GM21737 (cell line): ENCODE data around the gene SPRED2.

Source experiments
- ATAC-seq: cut with Tn5 transposase; IDR thresholded peaks from one replicate; pipeline ENCODE4 v1.9.1; 2021; ENCODE audit warnings: mild to moderate bottlenecking, moderate library complexity; ENCODE audit not compliant: unreplicated experiment

The SPRED2 gene, protein sequence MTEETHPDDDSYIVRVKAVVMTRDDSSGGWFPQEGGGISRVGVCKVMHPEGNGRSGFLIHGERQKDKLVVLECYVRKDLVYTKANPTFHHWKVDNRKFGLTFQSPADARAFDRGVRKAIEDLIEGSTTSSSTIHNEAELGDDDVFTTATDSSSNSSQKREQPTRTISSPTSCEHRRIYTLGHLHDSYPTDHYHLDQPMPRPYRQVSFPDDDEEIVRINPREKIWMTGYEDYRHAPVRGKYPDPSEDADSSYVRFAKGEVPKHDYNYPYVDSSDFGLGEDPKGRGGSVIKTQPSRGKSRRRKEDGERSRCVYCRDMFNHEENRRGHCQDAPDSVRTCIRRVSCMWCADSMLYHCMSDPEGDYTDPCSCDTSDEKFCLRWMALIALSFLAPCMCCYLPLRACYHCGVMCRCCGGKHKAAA

DNA sequence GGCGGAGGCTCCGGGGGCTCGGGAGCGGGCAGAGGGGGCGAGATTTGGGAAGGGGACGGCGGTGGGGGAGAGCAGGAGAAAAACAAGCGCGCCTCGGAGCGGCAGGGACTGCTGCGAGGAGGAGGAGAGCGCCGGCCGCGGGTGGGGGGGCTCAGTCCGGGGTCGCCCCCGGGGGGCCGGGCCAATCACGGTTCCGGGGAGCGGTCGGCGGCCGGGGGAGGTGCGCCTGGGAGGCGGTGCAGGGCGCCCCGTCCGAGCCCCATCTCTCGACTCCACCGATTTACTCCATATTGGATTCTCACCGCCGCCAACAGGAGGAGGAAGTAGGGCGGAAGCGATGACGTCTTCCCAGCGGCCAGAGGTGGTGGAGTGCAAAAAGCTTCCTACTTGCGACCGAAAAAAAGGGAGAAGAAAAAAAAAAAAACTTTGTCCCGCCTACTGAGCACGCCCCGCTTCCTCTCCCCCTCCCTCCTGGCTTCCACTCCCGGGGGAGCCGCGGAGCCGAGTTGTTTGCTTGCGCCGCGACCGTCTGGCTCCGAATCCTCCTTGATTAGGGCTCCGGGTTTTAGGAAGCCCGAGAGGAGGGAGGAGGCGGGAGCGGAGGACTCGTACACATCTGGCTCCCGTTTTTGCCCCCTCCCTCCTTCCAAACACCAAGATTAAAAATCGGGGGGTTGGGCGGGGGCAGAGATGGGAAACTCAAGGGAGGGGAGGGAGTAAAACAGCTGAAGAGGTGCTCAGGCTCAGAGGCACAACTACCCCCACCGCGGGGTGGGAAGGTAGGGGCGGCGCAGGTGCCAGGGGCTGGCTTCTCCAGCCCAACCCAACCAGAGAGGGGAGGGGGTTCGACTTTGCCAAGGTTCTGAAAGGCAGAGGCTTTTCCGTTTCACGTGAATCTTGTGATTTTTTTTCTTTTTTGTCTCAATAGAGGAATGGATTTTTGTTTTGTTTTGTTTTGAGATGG lies at the start of gene SPRED2:
Gene SPRED2, minus strand, starts transcription at position 373 of the 964 bp plus-strand sequence. CDS start 612 bp downstream, outside the sequence.
- peak; percentile 23 for ATAC-seq

DNA sequence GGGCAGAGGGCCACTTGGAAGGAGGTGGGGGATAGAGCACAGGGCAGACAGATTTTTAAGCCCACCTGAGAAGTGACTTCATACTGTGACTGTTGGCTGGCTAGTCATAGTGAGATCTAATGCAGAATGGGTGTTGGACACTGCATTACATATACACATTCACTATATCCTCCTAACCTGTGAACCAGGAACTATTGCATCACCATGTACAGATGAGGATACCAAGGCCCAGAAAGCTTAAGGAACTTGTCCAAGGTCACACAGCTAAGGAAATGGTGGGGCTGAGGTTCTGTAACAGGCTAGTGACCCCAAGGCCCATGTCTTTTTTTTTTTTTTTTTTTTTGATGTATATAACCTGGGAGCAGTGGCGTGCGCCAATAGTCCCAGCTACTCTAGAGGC lies 49.6 kb upstream of the SPRED2 start:
- ATAC-seq, result no peak

DNA sequence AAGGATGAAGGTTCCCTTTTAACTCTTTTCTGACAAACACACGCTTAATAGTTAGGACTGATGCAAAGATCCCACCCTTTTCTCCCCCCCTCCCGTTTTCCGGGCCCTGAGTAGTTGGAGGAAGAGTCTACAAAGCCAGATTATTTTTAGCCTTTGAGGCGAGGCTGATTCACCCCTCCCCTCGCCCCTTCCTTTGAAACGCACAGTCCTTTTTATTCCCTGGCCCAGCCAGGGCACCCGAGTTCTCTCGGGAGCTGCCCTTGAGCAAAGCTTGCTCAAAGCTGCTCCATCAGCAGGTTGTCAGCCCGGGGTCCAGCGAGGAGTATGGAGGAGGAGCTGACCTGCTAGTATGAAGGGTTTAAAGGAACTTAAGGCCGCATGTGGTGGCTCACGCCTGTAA lies 47.1 kb upstream of the SPRED2 start:
- ATAC-seq, result no peak

DNA sequence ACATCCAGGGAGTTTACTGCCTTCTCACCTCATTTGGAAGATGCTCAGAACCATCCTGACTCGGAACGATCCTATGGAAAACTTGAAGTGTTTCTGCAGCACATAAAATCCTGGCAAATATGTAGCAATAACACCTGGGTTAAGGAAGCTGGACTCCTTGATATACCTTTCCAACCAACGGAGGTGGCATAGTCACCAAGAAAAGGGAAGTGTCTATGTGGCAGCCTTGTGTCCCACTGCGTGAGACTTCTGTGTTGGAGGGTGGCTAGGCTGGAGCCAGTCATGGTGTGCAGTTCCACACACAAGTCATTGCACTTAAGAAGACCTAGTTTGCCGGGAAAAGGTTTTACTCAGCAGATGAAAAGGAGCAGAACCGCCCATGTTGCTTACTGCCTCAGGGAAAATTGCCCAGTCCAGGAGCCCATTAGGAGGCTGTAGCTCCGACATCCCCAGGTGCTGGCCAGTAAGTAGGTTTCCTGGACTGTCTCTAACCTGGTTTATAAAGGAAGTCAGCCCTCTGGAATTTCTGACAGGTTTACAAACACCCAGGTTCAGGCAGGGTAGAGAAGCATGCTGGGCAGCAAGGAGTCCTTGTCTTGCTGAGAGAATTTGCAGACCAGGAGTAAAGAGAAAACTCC lies 46.2 kb upstream of the SPRED2 start:
- no peak for ATAC-seq

DNA sequence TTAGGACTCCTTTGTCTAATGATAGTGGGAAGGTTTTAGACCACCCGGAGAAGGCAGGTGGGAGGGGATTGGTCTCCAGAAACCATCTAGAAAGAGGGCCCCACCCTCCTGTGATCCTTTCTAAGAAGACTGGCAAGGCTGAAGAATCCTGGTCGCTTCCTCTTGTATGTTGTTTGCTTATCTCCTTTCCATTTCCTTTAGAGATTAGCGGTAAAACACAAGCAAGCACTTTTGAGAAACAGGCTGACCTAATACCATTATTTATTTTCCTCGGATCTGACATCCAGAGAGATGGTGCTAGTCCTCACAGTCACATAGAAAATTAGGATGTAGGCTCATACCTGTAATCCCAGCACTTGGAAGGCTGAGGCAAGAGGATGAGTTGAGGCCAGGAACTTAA lies 45.2 kb upstream of the SPRED2 start:
- no peak for ATAC-seq

DNA sequence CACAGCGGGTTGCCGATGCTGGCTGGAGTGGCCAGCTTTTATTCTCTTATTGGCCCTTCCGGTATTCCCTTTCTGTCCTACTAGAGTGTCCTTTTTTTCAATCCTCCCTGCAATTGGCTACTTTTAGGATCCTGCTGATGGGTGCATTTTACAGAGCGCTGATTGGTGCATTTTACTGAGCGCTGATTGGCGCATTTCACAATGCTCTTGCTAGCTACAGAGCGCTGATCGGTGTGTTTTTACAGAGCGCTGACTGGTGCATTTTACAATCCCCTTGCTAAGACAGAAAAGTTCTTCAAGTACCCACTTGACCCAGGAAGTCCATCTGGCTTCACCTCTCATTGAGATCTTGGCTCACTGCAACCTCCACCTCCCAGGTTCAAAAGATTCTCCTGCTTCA lies 44.4 kb upstream of the SPRED2 start:
- ATAC-seq, result no peak

DNA sequence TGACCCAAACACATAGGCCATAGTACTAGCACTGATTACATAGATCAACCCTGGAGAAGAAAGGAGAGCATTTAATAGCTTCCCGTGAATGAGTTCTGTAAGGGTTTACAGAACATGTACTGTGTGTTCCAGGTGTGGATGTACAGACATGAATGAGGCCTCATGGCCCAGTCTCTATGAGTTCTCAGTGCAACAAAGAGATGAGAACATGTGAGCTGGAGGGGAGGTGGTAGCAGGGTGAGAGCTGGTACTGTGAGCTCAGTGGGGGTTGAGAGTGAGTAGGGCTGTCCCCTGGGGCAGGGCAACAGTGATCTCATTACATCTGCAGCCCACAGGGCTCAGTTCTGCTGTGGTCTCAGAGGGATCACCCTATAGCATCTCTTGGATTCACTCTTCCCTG lies 42.6 kb upstream of the SPRED2 start:
- no peak for ATAC-seq

DNA sequence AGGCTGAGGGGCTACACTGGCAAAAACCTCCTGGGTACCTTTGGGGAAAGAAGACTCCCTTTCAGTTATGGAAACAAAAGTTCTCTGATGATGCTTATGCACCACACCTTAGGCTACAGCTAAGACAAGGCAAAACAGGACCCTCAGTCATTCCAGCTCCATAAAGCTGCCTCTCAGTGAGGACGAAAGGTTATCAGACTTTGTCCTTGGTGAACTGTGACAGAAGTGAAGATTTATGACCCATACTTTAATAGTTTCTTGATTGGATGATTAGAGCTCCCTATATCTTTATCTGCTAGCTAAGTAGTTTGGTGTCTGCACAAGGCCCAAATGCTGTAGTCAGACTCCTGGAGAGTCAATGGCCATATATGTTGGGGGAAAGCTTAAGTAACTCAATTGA lies 40.6 kb upstream of the SPRED2 start:
- ATAC-seq, result no peak

DNA sequence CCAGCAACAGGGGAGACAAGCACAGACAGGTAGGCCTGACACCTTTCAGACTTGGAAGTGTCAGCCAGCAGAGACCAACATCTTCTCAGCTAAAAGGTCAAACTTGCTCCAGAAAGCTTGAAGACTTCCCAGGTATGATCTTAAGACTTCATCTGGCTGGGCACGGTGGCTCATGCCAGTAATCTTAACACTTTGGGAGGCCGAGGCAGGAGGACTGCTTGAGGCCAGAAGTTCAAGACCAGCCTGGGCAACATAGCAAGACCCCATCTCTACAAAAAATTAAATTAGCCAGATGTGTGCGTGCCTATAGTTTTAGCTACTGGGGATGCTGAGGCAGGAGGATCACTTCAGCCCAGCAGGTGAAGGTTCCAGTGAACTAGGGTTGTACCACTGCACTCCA lies 39.0 kb upstream of the SPRED2 start:
- no peak for ATAC-seq

DNA sequence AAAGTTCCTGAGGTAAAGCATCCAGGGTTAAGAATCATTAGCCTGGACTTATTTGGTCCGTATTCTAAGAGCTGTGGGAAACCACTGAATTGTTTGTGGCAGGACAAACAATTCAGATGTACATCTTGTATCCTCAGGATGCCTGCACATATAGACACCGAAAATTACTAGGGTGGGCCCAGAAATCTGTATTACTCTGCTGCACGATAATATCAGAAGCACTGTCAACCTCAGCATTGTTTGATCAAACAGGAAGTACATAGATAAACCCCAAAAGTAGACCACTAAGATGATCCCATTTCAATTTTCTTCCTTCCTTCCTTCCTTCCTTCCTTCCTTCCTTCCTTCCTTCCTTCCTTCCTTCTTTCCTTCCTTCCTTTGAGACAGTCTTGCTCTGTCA lies 34.2 kb upstream of the SPRED2 start:
- ATAC-seq, result no peak

DNA sequence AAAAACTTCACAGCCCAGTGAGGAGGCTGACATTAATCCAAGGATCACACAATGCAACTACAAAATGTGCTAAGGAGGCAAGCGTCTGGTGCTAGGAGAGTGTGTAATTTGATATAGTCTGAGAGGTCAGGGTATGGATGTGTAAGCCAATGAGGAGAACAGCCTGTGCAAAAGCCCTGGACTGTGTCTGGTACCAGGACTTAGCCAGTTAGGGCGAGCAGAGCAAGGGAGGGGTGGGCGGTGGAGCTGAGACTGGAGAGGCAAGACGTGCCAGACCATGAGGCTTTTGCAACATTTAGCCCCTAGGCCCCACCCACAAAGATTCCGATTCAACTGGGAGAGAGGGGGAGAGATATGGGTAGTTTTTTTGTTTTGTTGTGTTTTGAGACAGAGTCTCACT lies 33.5 kb upstream of the SPRED2 start:
- ATAC-seq, result no peak

DNA sequence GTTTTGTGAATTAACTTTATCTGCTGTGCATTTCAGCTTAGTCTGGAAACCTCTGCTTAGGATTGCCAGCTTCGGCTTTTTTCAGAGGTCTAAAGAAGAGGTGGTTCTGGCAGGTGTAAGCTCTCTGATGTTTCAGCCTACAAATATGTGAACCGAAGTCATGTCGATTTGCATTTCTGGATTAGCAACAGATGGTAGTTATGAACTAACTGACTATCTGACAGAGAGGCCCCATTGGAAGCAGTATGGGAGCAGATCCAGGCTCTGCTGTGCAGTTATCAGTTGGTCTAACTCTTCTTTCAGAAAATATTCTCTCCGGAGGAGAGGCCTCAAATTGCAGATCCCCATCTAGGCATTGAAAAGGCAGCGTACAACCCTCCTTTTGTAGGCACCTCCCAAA lies 32.7 kb upstream of the SPRED2 start:
- ATAC-seq, result no peak

DNA sequence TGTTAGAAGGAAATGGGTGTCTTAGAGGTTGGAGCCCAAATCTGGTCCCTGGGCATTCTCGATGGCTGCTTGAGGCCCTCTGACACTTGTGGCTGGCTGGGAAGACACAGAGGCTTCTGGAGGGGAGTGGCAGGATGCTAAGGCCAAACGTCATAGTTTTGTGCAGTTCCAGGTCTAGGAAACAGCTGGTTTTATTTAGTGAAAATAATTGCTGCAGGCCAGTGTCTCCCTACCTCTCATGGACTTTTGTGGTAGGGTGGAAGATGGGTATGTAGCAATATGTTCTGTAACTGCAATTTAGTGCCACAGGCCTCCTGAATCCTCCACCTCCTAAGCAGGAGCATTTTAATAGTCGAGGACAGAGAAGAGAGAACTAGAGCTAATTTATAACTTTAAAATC lies 32.2 kb upstream of the SPRED2 start:
- no peak for ATAC-seq

DNA sequence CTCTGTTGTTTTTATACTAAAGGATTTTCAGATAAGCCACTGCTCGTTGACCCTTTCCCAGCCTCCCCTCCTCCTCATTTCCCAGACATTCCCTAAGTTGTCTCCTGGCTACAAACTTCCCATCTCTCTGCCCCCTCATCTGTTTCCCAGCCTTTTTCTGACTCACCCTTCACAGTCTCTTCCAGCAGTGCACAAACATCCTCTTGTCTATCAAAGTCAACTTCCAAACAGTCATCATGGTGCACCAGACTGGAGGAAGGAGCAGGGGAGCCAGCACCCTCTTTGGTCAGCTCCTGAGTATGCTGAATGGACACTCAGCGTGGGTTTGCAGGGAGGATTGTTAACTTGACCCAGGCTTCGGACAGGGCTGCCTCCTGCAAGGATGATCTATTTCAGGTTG lies 26.6 kb upstream of the SPRED2 start:
- ATAC-seq, result no peak

DNA sequence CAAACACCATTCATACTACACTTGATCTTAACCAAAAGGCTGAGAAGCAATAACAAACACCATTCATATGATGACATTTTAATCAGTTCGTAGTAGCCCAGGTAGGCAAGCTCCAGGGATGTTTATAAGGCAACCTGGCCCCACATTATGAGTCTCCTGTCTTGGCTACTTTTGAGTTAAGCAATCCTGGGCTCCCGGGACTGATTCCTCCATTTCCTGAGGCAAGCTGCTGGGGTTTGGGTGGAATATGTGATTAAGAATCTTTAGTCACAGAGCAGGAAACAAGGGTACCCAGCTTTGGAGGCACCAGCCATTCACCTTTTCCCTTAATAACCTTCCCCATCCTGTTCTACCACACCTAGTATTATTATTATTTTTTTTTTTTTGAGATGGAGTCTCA lies 24.5 kb upstream of the SPRED2 start:
- no peak for ATAC-seq

DNA sequence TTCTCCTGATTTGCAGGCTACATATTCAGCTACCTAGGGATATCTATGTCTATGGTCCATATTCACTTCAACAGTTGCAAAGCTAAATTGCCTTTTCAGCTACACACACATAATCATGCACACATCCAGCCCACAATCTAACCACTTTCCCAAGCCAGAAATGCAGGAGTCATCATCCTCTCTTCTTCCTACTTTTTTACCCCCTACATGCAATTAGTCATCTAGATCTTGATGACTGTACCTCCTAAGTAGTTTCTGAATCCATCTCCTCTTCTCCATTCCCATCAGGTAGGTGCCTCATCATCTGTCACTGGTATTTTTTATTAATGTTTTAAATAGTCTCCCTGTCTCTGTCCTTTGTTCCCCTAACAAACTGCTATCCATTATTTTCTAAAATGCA lies 23.7 kb upstream of the SPRED2 start:
- ATAC-seq, result no peak

DNA sequence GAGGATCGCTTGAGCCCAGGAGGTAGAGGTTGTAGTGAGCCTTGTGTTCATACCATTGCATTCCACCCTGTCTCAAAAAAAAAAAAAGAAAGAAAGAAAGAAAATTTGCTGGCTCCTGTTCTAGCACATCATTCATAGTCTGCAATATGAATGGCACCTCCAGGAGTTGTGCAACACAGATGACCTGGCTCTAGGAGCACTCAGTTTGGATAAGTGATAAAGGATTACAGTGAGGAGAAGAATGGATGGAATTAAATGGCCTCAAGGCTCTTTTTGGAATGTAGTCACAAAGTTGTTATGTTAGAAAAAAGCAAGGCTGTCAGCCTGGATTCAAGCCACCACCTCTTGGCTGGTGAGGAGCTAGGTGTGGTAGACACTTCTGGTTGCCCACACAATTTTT lies 21.5 kb upstream of the SPRED2 start:
- ATAC-seq, result no peak

DNA sequence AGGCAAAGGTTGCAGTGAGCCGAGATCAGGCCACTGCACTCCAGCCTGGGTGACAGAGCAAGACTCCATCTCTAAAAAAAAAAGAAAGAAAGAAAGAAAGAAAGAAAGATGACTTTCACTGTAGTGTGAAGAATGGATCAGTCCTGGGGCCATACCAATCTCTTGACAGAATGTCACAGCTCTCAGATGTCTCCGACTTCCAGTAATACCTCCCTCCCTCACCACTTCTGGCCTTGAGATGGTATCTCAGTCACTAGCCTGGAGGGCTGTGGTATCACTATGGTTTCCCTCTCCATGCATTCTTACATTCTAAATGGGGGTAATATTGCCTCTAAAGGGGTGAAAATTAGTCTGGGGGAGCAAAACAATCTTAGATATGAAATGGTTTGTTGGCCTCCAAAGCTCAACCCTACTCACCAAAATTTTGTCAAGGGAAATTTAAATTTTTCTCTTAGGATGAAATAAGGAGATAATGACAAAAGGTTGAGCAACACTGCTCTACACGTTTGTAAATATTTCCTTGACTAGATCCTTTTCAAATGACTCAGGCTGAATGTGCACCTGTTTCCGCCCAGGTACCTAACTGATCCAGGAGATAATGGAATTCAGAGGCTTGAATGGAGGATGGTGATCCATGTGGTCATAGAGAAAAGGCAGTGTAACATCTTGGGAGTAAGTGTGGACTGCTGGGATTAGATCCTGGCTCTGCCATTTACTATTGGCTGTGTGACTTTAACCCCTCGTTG lies 19.9 kb upstream of the SPRED2 start:
- no peak for ATAC-seq

DNA sequence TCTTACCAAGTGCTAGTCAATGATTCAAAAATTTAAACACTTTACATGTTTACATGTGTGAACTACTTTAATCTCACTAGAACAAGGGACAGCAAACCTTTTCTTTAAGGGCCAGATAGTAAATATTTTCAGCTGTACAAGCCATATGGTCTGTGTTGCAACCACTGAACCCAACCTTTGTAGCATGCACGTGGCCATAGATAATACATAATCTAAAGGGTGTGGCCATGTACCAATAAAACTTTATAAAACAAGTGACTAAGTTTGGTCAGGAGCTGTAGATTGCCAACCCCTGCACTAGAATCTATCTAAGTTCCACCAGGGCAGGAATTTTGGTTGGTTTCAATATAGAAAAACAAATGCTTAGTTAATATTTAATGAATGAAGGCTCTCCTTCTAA lies 18.4 kb upstream of the SPRED2 start:
- no peak for ATAC-seq

DNA sequence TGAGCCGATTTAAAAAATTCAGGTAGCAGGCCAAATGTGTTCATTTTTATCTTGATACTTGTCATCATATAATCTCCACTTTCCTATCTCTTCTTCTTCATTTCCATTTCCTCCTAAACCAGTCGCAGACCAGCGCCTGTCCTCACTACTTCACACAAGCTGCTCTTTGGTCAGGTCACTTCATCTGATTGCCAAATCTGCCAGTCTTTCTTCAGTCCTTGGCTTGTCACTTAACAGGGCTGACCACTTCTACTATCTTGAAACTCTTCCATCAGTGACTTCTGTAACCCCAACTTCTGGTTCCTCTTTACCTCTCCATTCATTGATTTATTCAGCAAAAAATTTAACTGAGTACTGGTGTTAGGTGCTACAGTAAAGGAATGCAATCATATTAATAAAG lies 18.0 kb upstream of the SPRED2 start:
- ATAC-seq, result no peak
